ENCODE data around the gene BOK.

BOK gene

GRCh38 chr2:241538838-241539615 is 19.5 kb upstream of the BOK start:
- DNase-seq (ENCODE audit: low read depth, low spot score), result no peak

DNA sequence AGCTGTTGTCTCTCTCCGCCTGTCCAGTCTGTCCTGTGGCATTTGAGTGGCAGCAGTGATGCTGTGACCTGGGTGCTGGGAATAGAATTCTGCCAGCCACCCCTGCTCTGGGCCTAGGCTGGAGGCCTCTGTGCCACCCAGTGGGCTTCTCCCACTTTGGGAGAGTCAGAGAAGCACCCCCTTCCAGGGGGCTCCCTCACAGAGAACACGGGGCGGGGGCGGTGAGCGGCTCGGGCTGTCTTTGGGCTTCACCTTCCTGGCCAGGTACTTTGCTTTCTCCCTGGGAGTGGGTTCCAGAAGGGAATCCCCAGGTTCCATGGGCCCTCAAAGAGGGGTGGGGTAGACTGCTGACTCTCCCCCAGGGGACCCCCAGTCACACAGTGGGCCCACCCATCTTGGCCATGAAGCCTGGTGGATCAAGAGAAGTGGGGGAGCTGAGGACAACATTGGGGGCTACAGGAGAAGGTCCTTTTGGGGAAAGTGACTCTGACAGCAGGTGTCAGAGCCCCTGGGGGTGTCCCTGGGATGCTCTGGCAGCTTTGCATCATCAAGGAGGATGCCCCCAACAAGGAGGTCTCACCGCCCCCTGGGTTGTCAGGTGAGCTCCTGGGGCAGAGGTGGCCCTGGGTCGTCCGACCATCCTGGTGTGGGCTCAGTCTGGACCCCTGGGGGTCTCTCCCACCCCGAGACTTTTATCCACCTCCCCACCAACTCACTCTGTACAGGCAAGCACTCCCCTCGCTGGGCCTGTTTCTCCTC is 18.8 kb upstream of the BOK start:
- DNase-seq (ENCODE audit: low read depth, low spot score), result no peak

GRCh38 chr2:241540401-241540770 is 18.2 kb upstream of the BOK start:
- DNase-seq (ENCODE audit: low read depth, low spot score), result no peak

DNA sequence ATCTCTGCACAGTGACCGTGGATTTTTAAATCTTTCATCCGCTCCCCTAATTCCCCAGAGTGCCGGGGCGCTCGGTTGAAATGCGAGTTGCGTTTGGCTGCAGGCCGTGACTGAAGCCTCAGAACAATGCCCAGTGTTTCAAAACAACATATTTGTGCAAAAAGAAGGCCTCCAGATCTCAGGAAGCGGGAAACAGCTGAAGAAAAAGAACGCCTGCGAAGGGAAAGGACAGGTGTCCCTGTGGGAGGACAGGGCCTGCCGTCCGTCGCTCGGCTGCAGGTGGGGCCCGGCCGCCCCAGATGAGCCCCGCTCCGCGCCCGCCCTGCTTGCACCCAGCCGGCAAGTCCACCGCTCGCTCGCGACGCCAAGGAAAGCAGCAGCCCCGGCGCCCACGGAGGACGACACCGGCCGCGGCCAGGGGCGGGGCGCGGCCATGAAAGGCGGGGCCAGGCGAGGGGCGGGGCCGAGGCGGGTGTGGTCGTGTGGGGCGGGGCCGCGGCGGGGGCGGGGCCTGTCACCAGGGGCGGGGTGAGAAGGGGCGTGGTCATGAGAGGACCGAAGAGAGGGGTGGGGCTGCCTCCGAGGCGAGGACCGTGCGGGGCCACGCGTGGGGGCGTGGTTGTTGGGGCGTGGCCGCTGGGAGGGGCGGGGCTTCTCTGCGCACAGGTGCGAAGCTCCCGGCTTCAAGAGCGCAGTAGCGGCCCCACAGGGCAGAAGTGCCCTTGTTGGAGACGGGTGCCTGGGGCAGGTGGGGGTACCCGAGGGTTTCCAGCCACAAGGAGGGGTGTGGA is 17.6 kb upstream of the BOK start:
- peak; percentile 31 for DNase-seq (ENCODE audit: low read depth, low spot score)

DNA sequence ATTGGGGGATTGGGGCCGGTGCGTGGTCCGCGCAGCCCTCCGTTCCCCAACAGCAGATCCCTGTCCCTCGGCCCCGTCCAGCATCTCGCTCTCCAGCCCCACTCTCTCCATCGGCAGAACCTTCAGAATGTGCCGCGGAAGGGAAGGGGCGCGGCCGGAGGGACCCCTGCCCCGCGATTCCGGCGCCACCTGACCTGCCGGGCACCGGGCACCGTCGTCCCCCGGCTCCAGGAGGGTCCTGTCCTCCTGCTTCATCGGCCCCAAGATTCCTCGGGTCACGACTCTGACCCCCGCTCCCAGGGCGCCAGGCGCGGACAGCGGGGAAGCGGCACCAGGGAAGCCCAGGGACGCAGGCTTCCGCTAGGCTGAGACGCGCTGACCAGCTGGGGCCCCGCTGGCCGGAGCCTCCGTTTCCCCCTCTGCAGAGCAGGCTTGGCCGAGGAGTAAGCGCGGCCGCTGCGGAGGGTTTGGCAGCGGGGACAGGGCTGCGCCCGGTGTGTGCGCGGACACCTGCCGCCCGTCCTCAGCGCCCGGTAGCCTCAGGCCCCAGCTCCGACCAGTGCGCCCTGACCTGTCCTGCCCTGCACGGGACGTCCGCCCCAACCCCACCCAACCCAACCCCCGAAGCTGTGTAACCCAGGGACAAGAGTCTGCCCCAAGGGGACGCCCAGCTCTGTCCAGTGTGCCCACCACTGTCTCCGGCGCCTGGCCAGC is 16.8 kb upstream of the BOK start:
- DNase-seq (ENCODE audit: low read depth, low spot score), result no peak

GRCh38 chr2:241542278-241542605 is 16.3 kb upstream of the BOK start:
- no peak for DNase-seq (ENCODE audit: low read depth, low spot score)

- no peak for DNase-seq (ENCODE audit: low read depth, low spot score)
Observed at GRCh38 chr2:241545106-241545505, 13.4 kb upstream of the BOK start.

- no peak for DNase-seq (ENCODE audit: low read depth, low spot score)
Observed at GRCh38 chr2:241545523-241546473, 12.7 kb upstream of the BOK start.

- DNase-seq (ENCODE audit: low read depth, low spot score), result no peak
Observed at GRCh38 chr2:241546771-241547498, 11.6 kb upstream of the BOK start.

DNA sequence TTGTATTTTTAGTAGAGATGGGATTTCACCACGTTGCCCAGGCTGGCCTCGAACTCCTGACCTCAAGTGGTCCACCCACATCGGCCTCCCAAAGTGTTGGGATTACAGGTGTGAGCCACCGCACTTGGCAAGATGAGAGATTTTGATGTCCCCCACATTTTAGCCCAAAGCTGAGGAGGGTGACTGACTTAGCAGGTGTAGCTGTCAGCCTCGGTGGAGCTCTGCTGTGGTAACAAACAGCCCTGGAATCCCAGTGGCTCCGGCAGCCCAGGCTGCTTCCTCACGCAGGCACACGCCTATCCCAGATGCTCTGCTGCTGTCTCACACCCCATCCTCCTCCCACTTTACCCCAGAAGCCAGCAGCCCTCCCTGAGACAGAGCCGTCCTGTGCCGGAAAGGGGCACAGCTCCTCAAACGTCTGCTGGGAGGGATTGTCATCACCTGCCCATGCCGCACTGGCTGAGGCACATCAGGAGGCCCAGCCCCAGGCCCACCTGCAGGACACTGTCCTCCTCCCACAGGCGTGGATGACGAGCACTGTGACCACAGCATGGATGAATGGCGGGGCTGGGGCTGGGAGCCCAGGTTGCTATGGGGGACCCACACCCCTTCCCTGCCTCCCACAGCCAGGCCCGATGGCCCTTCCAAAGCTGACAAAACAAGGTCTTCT is 10.6 kb upstream of the BOK start:
- no peak for DNase-seq (ENCODE audit: low read depth, low spot score)

- DNase-seq (ENCODE audit: low read depth, low spot score), result no peak
Observed at GRCh38 chr2:241548451-241548835, 10.1 kb upstream of the BOK start.

GRCh38 chr2:241550616-241551580 is 7.6 kb upstream of the BOK start:
- DNase-seq (ENCODE audit: low read depth, low spot score), result no peak

GRCh38 chr2:241551599-241551997 is 6.9 kb upstream of the BOK start:
- DNase-seq (ENCODE audit: low read depth, low spot score), result no peak

- no peak for DNase-seq (ENCODE audit: low read depth, low spot score)
Observed at GRCh38 chr2:241551998-241552737, 6.4 kb upstream of the BOK start.

GRCh38 chr2:241553512-241553830 is 5.1 kb upstream of the BOK start:
- DNase-seq (ENCODE audit: low read depth, low spot score), result no peak

DNA sequence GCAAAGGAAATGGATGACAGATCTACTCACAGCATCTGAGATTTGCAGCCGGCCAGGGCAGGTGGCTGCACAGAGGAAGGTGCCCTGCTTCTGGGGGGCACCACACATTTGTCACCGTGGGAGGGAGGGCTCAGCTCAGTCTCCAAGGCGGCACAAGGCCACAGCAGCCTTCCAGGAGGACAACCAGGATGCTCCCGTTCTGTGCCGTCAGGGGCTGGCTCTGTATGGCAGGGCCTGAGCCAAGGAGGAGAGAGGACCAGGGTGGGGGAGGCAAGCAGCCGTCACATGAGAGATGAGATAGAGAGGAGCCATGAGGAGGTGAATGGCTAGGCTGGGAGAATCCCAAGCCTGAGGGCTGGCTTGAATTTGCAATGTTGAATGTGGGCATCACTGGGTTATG is 4.6 kb upstream of the BOK start:
- no peak for DNase-seq (ENCODE audit: low read depth, low spot score)

DNA sequence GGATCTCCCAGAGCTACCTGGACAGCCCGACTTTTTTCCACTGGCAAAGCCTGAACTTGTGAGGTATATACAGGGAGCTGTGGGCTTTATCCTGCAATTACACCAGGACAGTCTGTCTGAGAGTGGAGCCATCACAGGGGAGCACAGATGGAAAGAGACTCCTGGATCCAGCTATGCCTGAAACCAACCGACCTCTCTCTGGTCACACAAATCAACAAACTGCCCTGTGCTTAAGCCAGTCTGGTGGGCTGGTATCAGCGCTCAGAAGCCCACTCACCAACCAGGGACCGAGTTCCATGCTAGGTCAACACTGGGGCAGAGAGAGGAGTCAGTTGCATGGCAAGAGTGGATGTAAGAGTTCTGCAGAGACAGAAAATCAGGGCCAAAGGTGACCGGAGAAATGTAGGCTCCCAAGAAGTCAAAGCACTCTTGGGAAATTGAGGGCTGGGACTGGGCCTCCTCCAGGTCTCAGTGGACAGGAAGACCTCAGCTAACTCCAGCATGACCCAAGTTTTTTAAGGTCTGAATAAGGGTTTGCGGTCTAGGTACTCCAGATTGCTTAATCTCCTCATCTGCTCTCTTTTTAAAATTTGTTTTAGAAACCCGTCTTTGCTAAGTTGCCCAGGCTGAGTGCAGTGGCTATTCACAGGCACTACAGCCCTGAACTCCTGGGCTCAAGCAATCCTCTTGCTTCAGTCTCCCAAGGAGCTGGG is 3.8 kb upstream of the BOK start:
- DNase-seq (ENCODE audit: low read depth, low spot score), result no peak
